Measurements from ENCODE around the gene LAGE3.
A peak's percentile ranks its signal among the peaks of the same experiment; 100 is the strongest.

LAGE3 gene

DNA sequence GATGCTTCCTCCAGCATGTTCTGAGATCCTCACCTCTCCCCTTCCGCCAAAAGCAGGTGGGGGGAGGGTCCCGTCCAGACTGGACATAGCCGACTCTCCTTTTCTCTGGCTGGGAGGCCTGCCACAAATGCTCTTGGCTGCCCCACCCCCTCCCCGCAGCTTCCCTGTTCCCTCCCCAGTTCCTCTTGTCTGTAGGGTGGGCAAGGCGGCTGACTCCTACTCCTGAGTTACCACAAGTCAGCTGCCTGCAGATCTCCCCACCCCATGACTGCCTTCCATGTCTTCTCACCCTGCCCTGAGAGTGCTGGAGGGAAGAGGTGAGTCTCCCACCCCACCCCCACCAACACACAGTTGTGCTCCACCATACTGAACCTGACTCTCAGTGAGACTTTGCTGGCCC, 47.7 kb downstream of the LAGE3 start:
- DNase-seq = no peak

DNA sequence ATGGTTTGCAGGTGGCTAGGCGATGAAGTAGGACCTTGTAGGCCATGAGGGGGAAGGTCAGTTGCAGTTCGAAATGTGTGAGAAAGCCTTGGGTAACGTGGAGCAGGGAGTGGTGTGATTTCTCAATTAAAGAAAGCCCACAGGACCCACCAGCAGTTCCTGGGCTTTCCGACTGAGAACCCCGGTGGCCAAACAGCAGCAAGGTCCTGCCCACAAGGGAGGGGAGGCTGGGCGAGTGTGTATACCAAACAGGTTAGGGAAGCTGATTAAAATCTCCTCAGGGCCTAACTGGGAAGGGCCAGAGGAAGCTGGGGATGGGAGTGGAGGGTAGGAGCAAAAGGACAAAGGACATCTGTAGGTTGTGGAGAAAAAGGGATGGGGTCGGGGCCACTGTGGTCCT, 48.2 kb downstream of the LAGE3 start:
- DNase-seq = no peak

DNA sequence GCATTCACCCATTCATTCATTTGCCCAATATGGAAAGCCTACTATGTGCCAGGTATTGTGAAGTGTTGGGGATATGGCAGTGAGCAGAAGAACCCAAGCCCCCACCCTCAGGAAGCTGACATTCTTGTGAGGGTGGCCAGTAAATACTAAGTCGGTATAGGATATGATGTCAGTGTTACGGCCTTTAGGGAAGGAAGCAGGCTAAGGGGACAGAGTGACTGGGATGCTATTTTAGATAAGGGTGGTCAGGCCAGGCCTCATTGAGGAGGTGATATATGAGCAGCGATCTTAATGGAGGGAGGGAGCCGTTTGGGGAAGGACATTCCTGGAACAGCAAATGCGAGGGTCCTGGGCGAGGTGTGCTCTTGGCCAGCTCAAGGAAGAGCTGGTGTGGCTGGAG, 48.6 kb downstream of the LAGE3 start:
- DNase-seq = no peak

DNA sequence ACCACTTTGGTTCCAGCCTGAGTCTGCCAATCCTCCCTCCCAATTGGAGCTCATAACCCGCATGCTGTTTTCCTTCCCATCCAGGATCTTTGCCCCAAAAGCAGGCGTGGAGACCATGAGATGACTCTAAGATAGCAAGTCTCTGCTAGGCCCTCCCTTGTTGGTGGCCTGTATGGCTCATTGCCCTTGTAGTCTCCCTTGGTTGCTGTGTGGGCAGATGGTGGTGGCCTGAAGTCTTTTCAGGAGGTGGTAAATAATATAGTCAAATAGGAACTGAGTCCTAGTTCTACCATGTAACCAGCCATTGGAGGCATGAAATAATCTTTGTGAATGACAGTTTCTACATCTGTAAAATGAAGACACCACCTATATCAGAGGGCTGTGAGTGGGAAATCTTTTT, 49.4 kb downstream of the LAGE3 start:
- no peak for DNase-seq

DNA sequence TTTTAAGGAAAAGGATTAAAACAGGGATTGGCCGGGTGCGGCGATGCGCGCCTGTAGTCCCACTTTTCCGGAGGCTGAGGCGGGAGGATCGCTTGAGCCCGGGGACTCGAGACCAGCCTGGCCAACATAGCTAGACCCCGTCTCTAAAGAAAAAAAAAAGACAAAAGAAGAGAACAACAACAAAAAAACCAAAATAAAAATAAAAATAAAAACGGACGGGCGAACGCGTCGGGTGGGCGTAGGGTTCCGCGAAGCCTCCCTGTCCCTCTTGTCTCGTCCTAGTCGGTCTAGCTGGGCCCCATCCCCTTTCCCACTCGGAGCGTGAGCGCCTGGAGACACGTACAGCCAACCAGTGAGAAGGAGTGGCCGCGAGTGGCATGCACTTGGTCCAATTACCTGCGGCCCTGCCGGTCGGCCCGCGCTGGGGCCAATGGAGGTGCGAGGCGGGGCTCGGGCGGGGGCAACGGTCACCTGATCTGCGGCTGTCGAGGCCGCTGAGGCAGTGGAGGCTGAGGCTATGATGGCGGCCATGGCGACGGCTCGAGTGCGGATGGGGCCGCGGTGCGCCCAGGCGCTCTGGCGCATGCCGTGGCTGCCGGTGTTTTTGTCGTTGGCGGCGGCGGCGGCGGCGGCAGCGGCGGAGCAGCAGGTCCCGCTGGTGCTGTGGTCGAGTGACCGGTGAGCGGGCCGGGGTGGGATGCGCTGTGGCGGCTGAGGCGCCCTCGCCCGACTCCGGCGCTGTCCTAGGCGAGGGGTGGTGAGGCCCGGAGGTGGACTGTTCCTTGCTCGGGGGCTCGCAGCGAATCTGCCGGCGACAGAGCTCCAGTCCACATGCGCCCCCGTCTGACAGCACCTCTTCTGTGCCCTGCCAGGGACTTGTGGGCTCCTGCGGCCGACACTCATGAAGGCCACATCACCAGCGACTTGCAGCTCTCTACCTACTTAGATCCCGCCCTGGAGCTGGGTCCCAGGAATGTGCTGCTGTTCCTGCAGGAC, 50.6 kb downstream of the LAGE3 start, which contains the start of gene ATP6AP1:
Gene ATP6AP1 (plus strand): TSS at position 502 of the 996 bp plus-strand sequence. CDS start 16 bp downstream, at position 518.
- peak; percentile 93 for DNase-seq

Measured in NCI-H774 (cell line).